H1 (cell line): ENCODE data around the gene KLC4. TPM values are rescaled to one million over a fixed set of nuclear protein-coding genes. Genes with fewer than 3 reads are reported as not detected.
"Not testable (repeated sequence)": the region's sequence is repeated elsewhere in the genome, so short reads cannot be mapped to it uniquely, and the experiment has no call there.

Experiments used
- CTCF ChIA-PET: fragments of 300-600 bp; sonication (Branson Sonifier 250); formaldehyde crosslinking; loops from one replicate; lab custom pipeline; 2021; ENCODE audit not compliant: partially characterized antibody; lab: Charles Lee
- POLR2A ChIA-PET: fragments of 300-600 bp; sonication (Branson Sonifier 250); formaldehyde crosslinking; loops from one replicate; lab custom pipeline; 2021; ENCODE audit warnings: inconsistent platforms; ENCODE audit not compliant: partially characterized antibody; lab: Charles Lee
- DNase-seq, 2 experiments: peaks; one replicate each; pipeline versions ENCODE4 v3.0.0 to v3.0.0-alpha.2; 2010 to 2022; ENCODE audit warnings: low spot score in 2 of 2, low read depth in 1 of 2, mixed read lengths in 1 of 2
- FAIRE-seq: peaks from 2 replicates; lab custom pipeline; 2011; peaks lifted over from hg19 to GRCh38; lab: Jason Lieb, UNC
- H2AFZ ChIP-seq: 2 replicates; pipeline ENCODE4 v1.8.1; 2012; ENCODE audit warnings: low read length, inconsistent platforms
- H2AK5ac ChIP-seq: 2 replicates; pipeline ENCODE4 v1.6.1; 2013; ENCODE audit warnings: low read depth, low read length
- H2BK120ac ChIP-seq: replicated peaks from 2 replicates; pipeline ENCODE3; 2013; ENCODE audit warnings: low read depth, low read length, inconsistent platforms
- H2BK12ac ChIP-seq: 2 replicates; pipeline ENCODE4 v1.6.1; 2013; ENCODE audit warnings: low read depth, low read length
- H2BK15ac ChIP-seq: 2 replicates; pipeline ENCODE4 v1.6.1; 2013; ENCODE audit warnings: low read length
- H2BK20ac ChIP-seq: 2 replicates; pipeline ENCODE4 v1.6.1; 2013; ENCODE audit warnings: low read length
- H2BK5ac ChIP-seq: 2 replicates; pipeline ENCODE4 v1.6.1; 2013; ENCODE audit warnings: low read depth, low read length
- H3K14ac ChIP-seq: 2 replicates; pipeline ENCODE4 v1.6.1; 2013; ENCODE audit warnings: inconsistent platforms; ENCODE audit not compliant: insufficient read length
- H3K18ac ChIP-seq: 2 replicates; pipeline ENCODE4 v1.6.1; 2013; ENCODE audit warnings: low read length; ENCODE audit errors: extremely low read depth
- H3K23ac ChIP-seq: 2 replicates; pipeline ENCODE4 v1.6.1; 2013; ENCODE audit warnings: inconsistent platforms; ENCODE audit not compliant: insufficient read length
- H3K23me2 ChIP-seq: 2 replicates; pipeline ENCODE4 v1.6.1; 2013; ENCODE audit warnings: low read depth, low read length
- H3K27ac ChIP-seq: 2 replicates; pipeline ENCODE4 v1.6.1; 2011; ENCODE audit warnings: low read depth, low read length, inconsistent platforms
- H3K27me3 ChIP-seq, 4 experiments: replicated peaks in 1 of 4; 1 replicate in 1 of 4; 2 replicates in 3 of 4; pipeline versions ENCODE4 v1.6.1 to v1.8.1; 2011 to 2013; ENCODE audit warnings: low read length in 3 of 4, mild to moderate bottlenecking in 3 of 4, inconsistent platforms in 2 of 4, mixed read lengths in 2 of 4, moderate library complexity in 1 of 4; ENCODE audit not compliant: control insufficient read depth in 3 of 4, insufficient read depth in 3 of 4; ENCODE audit errors: extremely low read depth in 1 of 4
- H3K36me3 ChIP-seq, 4 experiments: 2 replicates each; pipeline versions ENCODE4 v1.6.1 to v1.8.1; 2011 to 2013; ENCODE audit warnings: mild to moderate bottlenecking in 4 of 4, low read length in 3 of 4, moderate library complexity in 2 of 4, control low read depth in 1 of 4, inconsistent platforms in 1 of 4; ENCODE audit not compliant: insufficient read depth in 4 of 4, control insufficient read depth in 2 of 4
- H3K4ac ChIP-seq: replicated peaks from 2 replicates; pipeline ENCODE3; 2013; ENCODE audit warnings: low read length, low read depth, mixed read lengths, inconsistent platforms; ENCODE audit not compliant: insufficient read length
- H3K4me1 ChIP-seq, 4 experiments: replicated peaks in 1 of 4; 1 replicate in 1 of 4; 2 replicates in 3 of 4; pipeline versions ENCODE4 v1.6.1 to v1.8.1; 2011 to 2013; ENCODE audit warnings: low read length in 3 of 4, inconsistent platforms in 2 of 4, mixed read lengths in 1 of 4; ENCODE audit not compliant: insufficient read depth in 4 of 4, control insufficient read depth in 3 of 4
- H3K4me2 ChIP-seq, 2 experiments: 2 replicates each; pipeline versions ENCODE4 v1.6.1 to v1.8.1; 2011 to 2013; ENCODE audit warnings: low read depth in 2 of 2, low read length in 2 of 2, control low read depth in 1 of 2, inconsistent platforms in 1 of 2, mild to moderate bottlenecking in 1 of 2; ENCODE audit not compliant: insufficient read depth in 1 of 2
- H3K4me3 ChIP-seq, 4 experiments: fragments of 200-600, 300-600 bp in 1 of 4; sonication (generic), shearing (Covaris generic), sonication (Bioruptor Twin) in 1 of 4; 2 replicates each; pipeline versions ENCODE4 v1.5.1 to v1.8.1; 2011 to 2016; ENCODE audit warnings: low read length in 4 of 4, low read depth in 3 of 4, control low read depth in 2 of 4, inconsistent platforms in 2 of 4, mild to moderate bottlenecking in 2 of 4, mixed read lengths in 1 of 4, moderate library complexity in 1 of 4; ENCODE audit not compliant: insufficient read depth in 2 of 4; ENCODE audit errors: extremely low read depth in 1 of 4
- H3K56ac ChIP-seq: replicated peaks from 2 replicates; pipeline ENCODE3; 2013; ENCODE audit warnings: low read depth, mild to moderate bottlenecking, mixed read lengths, low read length, inconsistent platforms; ENCODE audit not compliant: insufficient read length
- H3K79me1 ChIP-seq: 2 replicates; pipeline ENCODE4 v1.6.1; 2013; ENCODE audit warnings: low read depth, low read length, control low read depth
- H3K79me2 ChIP-seq, 2 experiments: 2 replicates each; pipeline versions ENCODE4 v1.6.1 to v1.8.1; 2012 to 2013; ENCODE audit warnings: low read length in 2 of 2, mild to moderate bottlenecking in 2 of 2, inconsistent platforms in 1 of 2; ENCODE audit not compliant: insufficient read depth in 2 of 2, control insufficient read depth in 1 of 2
- H3K9ac ChIP-seq, 4 experiments: replicated peaks in 1 of 4; 1 replicate in 1 of 4; 2 replicates in 3 of 4; pipeline versions ENCODE4 v1.6.1 to v1.8.1; 2011 to 2013; ENCODE audit warnings: low read depth in 3 of 4, low read length in 3 of 4, control low read depth in 2 of 4, mild to moderate bottlenecking in 2 of 4, moderate library complexity in 2 of 4, inconsistent platforms in 1 of 4; ENCODE audit errors: extremely low read depth in 1 of 4
- H3K9me3 ChIP-seq, 2 experiments: 2 replicates each; pipeline versions ENCODE4 v1.6.1 to v1.8.1; 2012 to 2013; ENCODE audit warnings: mild to moderate bottlenecking in 2 of 2, moderate library complexity in 2 of 2, control low read depth in 1 of 2, inconsistent platforms in 1 of 2, low read depth in 1 of 2, low read length in 1 of 2, mixed read lengths in 1 of 2; ENCODE audit not compliant: insufficient read depth in 2 of 2
- H4K20me1 ChIP-seq, 2 experiments: replicated peaks in 1 of 2; 2 replicates each; pipeline versions ENCODE3 to v1.8.1; 2011 to 2013; ENCODE audit warnings: inconsistent platforms in 2 of 2, low read length in 2 of 2, mild to moderate bottlenecking in 1 of 2; ENCODE audit not compliant: insufficient read depth in 2 of 2, control insufficient read depth in 1 of 2
- H4K5ac ChIP-seq: 2 replicates; pipeline ENCODE4 v1.6.1; 2013; ENCODE audit warnings: low read length, low read depth, mixed read lengths, inconsistent platforms; ENCODE audit not compliant: insufficient read length
- H4K8ac ChIP-seq: 2 replicates; pipeline ENCODE4 v1.8.0; 2013; ENCODE audit warnings: mild to moderate bottlenecking, moderate library complexity, low read length, inconsistent platforms; ENCODE audit not compliant: insufficient read depth; ENCODE audit errors: extremely low read depth
- H4K91ac ChIP-seq: replicated peaks from 2 replicates; pipeline ENCODE3; 2013; ENCODE audit warnings: low read length, mixed read lengths, inconsistent platforms; ENCODE audit not compliant: insufficient read length
- FOSL1 ChIP-seq: IDR thresholded peaks from 2 replicates; pipeline ENCODE4 v1.6.1; 2011; ENCODE audit warnings: mild to moderate bottlenecking, low read depth, low read length, moderate library complexity; ENCODE audit not compliant: insufficient read depth
- NRF1 ChIP-seq: IDR thresholded peaks from 2 replicates; pipeline ENCODE4 v1.6.1; 2011; ENCODE audit warnings: mild to moderate bottlenecking, low read depth, low read length, improper control_type of control experiment
- YY1 ChIP-seq: IDR thresholded peaks from 2 replicates; pipeline ENCODE4 v1.6.1; 2011; ENCODE audit warnings: low read depth, mild to moderate bottlenecking, low read length
- WGBS, 2 experiments: shearing (Covaris generic) in 1 of 2; methylation state at CpG; one replicate each; pipeline versions ENCODE4 v1.1.6 to v1.1.7; 2013 to 2015; ENCODE audit warnings: low lambda C conversion rate in 2 of 2, mixed read lengths in 2 of 2, inconsistent platforms in 1 of 2, low coverage in 1 of 2, missing lambda C conversion rate in 1 of 2; ENCODE audit not compliant: insufficient replicate concordance in 2 of 2, insufficient coverage in 1 of 2, insufficient read length in 1 of 2; ENCODE audit errors: extremely low coverage in 1 of 2, missing lambda C conversion rate in 1 of 2; 5-methylcytosine and 5-hydroxymethylcytosine counted together
- polyA plus RNA-seq, 7 experiments: library from polyadenylated mRNA; depleted of rRNA in 3 of 7; stranded (reverse) in 5 of 7; unstranded in 2 of 7; fragments of >200 nt in 5 of 7; fragments of 200-250 nt in 2 of 7; gene quantifications; 1 replicate in 5 of 7; 2 replicates in 1 of 7; 4 replicates in 1 of 7; pipeline versions ENCODE4 v1.2.1 to v1.2.3, GENCODE V29; 2011 to 2013; ENCODE audit warnings: missing spikeins in 2 of 7, mixed read lengths in 2 of 7
- total RNA-seq: library from RNA; stranded (reverse); fragmentation: NEBNext Ultra II Directional; extraction: Animal tissue kit (Norgen Biotek cat#: 25700); gene quantifications from 2 replicates; pipeline ENCODE4 v1.2.1, GENCODE V29; 2021

Gene KLC4
- total and polyA plus RNA-seq, 2 of the 8 experiments (the other 6 are each of a cell fraction or from before 2014, with no cell fraction given): 15.7 to 28.5 TPM

DNA sequence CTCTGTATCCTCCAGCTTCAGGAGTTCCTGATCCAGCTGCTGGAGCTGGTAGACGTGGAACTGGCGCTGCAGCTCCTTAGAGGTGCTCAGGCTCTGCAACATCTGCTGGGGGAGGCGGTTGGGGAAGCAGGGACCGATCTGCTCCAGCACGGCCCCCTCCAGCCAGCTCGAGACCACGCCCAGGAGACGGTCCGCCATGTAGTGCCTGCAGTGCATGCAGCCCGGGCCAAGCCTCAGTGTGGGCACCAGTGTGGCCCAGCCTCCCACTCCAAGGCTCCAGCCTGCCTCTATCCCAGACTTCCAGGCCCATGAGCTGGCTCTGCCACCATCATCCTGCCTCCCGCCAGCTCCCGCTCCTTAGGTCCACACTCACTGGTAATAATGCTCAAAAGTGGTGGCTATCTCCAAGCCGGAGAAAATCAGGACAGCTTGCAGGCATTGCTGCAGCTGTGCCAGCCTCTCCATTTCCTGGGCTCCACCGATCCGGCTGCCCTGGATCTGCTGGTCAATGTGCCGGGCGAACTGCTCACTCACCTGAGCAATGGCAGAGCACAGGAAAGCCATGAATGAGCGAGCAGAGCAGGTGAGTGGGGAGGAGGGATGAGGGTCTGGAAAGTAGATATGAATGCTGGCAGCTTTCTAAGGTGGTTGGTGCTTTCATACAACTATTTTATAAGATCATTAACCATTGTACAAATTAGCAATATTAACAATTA lies 18.7 kb upstream of the KLC4 start (continued):
- no peak for TF ChIP-seq FOSL1
- TF ChIP-seq NRF1: no peak
- TF ChIP-seq YY1: no peak

DNA sequence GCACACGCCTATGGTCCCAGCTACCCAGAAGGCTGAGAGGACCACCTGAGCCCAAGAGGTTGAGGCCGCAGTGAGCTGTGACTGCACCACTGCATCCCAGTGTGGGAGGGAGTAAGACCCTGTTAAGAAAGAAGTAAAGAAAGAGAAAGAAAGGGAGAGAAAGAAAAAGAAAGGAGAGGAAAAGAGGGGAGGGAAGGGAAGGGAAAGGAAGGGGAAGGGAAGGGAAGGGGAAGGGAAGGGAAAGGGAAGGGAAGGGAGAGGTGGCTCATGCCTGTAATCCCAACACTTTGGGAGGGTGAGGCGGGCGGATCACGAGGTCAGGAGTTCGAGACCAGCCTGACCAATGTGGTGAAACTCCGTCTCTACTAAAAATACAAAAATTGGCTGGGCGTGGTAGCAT lies 18.0 kb upstream of the KLC4 start:
- POLR2A ChIA-PET: interaction anchor here (0.6 to 29.7 kb wide), 5 partner anchors 8 to 42 kb away, joined by 3 to 584 read pairs (median 4); partner anchors contain the start of genes KLC4, KLHDC3, MEA1 and MRPL2
- not testable (repeated sequence) for H4K8ac ChIP-seq, FAIRE-seq, H2AFZ ChIP-seq, H3K23ac ChIP-seq, H3K18ac ChIP-seq, H3K14ac ChIP-seq, DNase-seq, H3K4ac ChIP-seq, H3K27me3 ChIP-seq, H4K5ac ChIP-seq, H4K91ac ChIP-seq, H2BK12ac ChIP-seq, H3K9ac ChIP-seq, H3K9me3 ChIP-seq, H2BK15ac ChIP-seq, H2BK5ac ChIP-seq, H3K4me2 ChIP-seq, H2BK20ac ChIP-seq, H2BK120ac ChIP-seq, H3K27ac ChIP-seq, H3K79me1 ChIP-seq, H3K4me1 ChIP-seq, H3K79me2 ChIP-seq, H3K23me2 ChIP-seq, H2AK5ac ChIP-seq, H3K4me3 ChIP-seq, H3K56ac ChIP-seq
- CTCF ChIA-PET: interaction anchor here (1.2 to 1.5 kb wide), 3 partner anchors 13 to 102 kb away, joined by 3 to 6 read pairs (median 3); partner anchors contain the start of gene CUL7
- H3K36me3 ChIP-seq: peaks cover 0 to 20% (median 12%) of the 10 kb centered on the region in 4 experiments; a peak in 4 of 8 replicates
- peaks cover 2 to 10% of the 10 kb centered on the region in 2 experiments for H4K20me1 ChIP-seq
- 85% methylated on average over 6 of the region's 8 CpGs; no CpG with 5 or more reads in 1 of the 2 experiments for WGBS, 2 experiments
